GM19395 (cell line): ENCODE measurements around the gene TYMP.

Experiments used
- ATAC-seq: cut with Tn5 transposase; IDR thresholded peaks from one replicate; pipeline ENCODE4 v1.9.1; 2021; ENCODE audit warnings: mild to moderate bottlenecking, moderate library complexity; ENCODE audit not compliant: unreplicated experiment

The TYMP gene

GRCh38 chr22:50563413-50564160 is 33.8 kb upstream of the TYMP start:
- no peak for ATAC-seq

DNA sequence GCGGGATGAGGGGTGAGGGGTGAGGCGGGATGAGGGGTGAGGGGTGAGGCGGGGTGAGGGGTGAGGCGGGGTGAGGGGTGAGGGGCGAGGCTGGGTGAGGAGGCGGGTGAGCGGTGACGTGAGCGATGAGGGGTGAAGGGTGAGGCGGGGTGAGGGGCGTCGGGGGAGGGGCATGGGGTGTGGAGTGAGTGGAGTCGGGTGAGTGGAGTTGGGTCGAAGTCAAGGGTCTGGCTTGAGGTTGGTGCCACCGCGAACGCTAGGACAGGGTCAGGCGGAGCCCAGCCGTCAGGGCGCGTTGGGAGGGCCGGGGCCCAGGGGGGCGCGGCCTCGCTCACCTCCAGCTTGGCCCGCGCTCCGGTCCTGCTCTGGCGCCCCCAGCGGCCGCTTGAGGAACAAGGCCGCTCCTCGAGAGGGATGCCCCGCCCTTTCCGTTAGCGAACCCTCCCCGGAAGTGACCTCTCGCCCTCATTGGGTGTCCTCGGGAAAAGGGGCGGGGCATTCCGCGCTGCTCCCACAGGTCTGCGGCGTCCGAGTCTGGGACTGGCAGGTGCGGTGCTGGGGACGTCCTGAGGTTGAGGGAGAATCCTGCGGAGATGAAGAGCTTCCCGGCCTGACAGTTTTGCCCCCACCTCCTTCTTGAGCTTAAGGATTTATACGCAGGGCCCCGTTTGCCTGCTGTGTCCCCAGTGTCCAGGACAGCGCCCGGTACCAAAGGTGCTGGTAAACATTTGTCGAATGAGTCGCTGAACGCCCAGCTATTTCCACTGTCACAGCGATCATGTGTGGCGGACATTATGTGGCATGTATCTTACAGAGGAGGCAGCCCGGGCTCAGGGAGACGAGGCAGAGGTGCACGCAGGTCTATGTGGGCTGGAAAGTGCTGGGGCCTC is 33.0 kb upstream of the TYMP start, which contains the start of gene SYCE3:
SYCE3 (minus strand) TSS at position 397 of the 890 bp plus-strand sequence. CDS start 6,514 bp downstream, outside the sequence.
- peak; percentile 97 for ATAC-seq

GRCh38 chr22:50561401-50562358 is 31.9 kb upstream of the TYMP start:
- no peak for ATAC-seq

- ATAC-seq: no peak
Measured at GRCh38 chr22:50560034-50560433, 30.2 kb upstream of the TYMP start.

DNA sequence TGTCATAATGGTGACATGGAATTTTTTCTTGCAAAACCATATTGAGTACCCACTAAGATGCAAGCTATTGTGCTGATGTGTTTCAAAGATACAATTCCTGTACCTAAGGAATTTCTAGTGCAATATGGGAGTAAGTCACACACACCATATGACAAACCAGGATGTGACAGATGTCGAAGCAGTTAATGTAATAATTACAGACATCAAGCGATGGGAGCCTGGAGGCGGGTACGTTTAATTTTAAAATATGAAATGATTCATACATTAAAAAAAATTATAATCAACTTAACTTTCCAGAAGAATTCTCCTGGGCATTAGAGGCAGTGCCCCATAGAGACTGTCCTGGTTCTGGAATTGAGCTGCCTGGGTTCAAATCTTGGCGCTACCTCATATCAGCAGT is 26.9 kb upstream of the TYMP start:
- ATAC-seq: no peak

DNA sequence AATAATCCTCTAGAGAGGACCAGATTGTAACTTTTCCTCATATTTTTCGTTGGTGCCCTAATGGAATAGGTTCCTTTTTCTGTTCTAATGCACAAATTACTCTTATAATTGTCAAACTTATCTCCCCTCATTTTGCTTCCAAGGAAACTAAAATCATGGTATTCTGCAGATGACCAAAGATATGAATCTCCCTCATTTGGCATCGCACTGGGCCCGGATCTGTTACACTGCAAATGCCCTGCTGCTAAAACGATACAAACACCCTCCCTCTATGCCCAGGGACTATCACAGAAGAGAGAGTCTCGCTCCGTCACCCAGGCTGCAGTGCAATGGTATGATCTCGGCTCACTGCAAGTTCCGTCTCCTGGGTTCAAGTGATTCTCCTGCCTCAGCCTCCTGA is 23.5 kb upstream of the TYMP start:
- ATAC-seq: no peak

DNA sequence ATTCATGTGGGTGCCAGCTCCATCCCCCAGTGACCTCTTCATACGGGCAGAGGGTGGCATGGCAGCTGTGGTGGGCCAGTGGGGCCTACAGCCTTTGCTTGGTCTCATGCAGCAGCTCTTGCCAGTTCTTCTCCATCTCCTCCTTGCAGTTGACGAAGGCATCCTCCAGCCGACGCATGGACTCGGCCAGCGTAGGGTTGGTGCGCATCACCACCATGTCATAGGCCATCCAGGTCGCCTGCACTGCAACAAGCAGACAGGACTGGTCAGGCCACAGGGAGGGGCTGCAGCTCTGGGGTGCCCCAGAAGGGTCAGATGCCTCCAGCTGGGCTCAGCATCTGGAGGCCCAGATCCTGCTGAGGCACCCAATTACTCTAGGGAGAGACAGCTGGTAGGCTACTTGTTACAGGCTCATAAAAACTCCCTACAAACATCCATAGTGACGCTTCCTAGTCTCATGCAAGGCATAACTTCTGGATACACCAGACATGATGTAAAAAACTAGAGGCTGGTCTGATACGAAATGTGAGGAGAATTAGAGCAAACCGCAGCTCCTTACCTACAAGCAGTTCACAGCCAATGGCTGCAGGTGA is 21.4 kb upstream of the TYMP start:
- no peak for ATAC-seq

- ATAC-seq: no peak
Measured at GRCh38 chr22:50550395-50550794, 20.6 kb upstream of the TYMP start.

DNA sequence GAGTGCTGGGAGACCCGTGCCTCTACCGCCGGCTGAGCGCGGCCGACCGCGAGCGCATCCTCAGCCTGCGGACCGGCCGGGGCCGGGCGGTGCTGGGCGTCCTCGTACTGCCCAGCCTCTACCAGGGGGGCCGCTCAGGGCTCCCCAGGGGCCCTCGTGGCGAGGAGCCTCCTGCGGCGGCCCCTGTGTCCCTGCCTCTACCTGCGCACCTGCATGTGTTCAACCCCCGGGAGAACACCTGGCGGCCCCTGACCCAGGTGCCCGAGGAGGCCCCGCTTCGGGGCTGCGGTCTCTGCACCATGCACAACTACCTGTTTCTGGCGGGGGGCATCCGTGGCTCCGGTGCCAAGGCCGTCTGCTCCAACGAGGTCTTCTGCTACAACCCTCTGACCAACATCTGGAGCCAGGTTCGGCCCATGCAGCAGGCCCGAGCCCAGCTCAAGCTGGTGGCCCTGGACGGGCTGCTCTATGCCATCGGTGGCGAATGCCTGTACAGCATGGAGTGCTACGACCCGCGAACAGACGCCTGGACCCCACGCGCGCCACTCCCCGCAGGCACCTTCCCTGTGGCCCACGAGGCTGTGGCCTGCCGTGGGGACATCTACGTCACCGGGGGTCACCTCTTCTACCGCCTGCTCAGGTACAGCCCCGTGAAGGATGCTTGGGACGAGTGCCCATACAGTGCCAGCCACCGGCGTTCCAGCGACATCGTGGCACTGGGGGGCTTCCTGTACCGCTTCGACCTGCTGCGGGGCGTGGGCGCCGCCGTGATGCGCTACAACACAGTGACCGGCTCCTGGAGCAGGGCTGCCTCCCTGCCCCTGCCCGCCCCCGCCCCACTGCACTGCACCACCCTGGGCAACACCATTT is 19.3 kb upstream of the TYMP start:
- no peak for ATAC-seq

DNA sequence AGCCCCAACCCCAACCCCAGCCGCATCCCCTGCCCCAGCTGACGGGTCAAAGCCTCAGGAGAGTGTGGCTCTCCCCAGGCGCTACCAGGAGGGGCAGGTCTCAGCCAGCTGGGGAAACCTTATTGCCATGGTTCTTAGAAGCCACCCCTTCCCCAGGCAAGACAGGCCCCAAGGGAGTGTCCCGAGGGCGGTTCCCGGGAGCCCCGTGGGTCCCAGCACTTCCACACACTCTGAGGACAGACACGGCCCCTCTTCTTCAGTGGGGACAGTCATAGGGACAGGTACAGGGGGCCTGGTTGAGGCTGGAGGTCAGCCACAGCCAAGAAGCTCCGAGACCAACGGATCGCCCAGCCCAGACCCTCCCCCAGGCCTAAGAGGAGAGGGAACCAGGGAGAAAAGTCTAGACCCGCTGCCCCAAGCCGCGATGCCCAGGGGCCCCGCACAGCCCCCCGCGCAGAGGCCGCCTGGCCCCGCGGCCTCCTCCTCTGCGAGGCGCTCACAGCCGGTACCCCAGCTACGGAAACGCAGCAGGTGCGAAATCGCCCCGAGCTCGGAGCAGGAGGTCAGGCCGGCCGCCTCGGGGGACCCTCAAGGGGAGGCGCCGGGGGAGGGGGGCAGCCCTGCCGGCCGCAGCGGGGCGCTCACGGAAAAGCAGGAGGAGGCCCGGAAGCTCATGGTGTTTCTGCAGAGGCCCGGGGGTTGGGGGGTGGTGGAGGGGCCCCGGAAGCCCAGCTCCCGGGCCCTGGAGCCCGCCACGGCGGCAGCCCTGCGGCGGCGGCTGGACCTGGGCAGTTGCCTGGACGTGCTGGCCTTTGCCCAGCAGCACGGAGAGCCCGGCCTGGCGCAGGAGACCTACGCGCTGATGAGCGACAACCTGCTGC is 18.5 kb upstream of the TYMP start:
- ATAC-seq: no peak

DNA sequence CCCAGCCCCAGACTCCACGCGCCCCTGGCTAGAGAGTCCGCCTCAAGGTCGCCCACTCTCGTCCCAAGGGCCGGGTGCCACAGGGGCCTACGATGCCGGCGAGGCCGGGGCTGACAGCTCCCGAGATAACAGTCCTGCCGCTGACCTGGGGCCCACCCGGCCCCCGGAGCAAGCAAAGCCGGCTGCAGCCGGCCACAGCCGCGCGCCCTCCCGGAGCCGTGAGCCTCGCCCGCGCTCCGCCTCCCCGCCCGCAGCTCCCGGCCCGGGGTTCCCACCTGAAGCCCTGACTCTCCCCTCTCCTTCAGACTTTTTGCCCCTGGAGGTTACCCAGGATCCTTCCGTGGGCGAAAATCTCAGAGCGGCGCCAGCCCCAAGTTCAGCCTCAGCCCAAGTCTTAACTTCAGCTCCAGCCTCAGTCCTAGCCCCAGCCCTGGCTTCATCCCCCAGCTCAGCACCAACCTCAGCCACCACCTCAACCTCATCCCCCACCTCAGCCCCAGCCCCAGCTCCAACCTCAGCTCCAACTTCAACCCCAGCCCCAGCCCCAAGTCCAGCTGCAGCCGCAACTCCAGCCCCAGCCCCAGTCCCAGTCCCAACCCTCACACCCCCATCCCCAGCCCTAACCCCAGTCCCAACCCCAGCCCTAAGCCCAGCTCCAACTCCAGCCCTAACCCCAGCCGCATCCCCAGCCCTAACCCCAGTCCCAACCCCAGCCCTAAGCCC is 17.6 kb upstream of the TYMP start:
- no peak for ATAC-seq

GRCh38 chr22:50546326-50547262 is 16.8 kb upstream of the TYMP start:
- ATAC-seq: no peak

DNA sequence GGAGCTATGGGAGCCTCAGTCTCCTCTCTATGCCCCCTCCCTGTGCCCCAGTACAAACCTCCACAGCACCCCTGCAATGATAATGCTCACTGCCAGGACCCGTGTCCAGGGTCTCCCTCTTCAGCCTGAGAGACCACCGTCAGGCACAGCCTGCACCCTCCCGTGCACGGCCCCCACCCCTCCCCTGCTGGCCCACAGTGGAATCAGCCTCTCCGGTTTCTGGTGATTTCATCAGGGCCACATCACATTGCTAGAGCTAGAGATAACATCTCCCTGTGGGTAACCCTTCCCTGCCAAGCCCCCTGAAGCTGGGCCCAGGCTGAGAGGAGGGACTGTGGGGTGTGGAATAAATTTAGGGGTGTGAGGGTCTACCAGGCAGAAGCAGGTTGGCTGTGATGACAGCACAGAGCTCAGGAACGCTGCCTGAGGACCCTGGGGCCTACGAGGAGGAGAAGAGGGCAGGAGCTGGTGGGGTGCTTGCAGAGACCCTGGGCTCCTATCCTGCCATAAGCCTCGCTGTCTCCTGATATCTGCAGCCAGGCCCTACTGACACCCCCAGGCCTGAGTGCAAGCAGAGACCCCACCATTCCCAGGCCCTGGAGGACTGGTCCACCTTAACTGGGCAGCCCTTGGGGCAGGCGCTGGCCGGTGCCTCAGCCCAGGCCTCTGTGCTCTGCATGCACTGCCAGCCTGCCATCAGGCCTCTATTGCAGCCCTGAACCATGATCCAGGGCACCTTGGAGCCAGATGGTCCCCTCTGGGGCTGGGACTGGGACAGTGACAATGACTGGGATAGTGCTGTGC is 15.9 kb upstream of the TYMP start, which contains the start of gene KLHDC7B:
KLHDC7B (plus strand) TSS at position 378 of the 804 bp plus-strand sequence; CDS start at position 723, 345 bp downstream.
- ATAC-seq: no peak

DNA sequence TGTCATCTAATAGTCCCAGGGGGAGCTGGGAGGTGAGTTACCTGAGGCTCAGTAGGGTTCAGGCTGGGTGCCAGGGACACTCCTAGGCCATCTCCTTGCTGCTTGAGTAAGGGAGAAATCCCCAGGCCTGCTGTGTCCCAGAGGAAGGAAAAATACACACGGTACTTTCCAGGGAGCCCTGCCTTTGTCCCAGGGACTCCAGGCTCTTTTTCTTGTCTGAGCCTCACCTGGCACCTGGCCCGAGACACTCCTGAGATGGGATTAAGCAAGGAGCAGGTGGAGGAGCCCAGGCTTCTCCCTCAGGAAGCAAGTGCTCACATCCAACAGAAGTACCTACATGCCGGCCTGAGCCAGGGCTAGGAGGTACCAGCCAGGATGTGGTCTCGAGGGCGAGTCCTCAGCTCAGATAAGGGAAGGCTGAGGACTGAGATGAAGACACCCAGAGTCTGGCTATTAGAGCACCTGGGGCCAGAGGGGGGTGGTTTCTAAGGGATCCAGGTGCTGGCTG is 15.0 kb upstream of the TYMP start:
- ATAC-seq: no peak

DNA sequence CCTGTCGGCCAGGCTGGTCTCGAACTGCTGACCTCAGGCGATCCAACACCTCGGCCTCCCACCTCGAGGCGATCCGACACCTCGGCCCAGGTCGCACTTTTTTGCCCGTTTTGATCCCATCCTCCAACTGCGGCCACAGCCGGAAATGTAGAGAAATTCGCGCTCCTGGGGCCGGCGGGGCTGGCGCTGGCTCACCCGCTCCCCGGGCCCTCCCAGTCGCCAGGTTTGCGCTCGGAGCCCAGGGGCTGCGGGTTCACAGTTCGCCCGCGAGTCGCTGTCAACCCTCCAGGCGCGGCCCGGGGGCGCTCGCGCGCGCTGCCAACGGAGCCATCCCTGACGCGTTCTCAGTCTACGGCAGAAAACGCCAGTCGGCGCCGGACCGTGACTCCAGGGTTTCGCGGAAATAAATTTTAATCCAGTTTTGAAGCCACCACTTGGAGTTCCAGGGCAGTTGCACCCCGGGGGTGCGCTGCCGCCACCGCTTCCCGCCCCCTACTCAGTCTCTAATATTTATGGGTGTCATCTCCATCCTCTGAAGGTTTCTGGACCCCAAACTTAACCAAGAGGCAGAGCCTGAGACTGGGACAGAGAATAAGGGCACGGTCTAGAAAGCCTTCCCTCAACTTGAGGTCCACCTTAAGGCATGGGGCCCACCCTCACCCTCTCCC is 14.4 kb upstream of the TYMP start:
- no peak for ATAC-seq
